CD4-positive, alpha-beta T cell treated with Interleukin-17A for 1 hour (primary cell): ENCODE measurements around the gene PVR.
"Not testable (repeated sequence)": the region's sequence is repeated elsewhere in the genome, so short reads cannot be mapped to it uniquely, and the experiment has no call there.

Experiments used
- DNase-seq: peaks from one replicate; pipeline ENCODE4 v3.0.0-alpha.2; 2020

The PVR gene

GRCh38 chr19:44620667-44621066 is 23.0 kb upstream of the PVR start:
- DNase-seq = no peak

GRCh38 chr19:44621367-44621766 is 22.3 kb upstream of the PVR start:
- DNase-seq = no peak

- no peak for DNase-seq
These were observed 20.6 kb upstream of the PVR start for GRCh38 chr19:44623080-44623479.

GRCh38 chr19:44623626-44624025 is 20.1 kb upstream of the PVR start:
- DNase-seq = no peak

- no peak for DNase-seq
These were observed 18.8 kb upstream of the PVR start for GRCh38 chr19:44624840-44625354.

- DNase-seq = not testable (repeated sequence)
These were observed 18.1 kb upstream of the PVR start for GRCh38 chr19:44625637-44626036.

- no peak for DNase-seq
These were observed 17.6 kb upstream of the PVR start for GRCh38 chr19:44626048-44626624.

GRCh38 chr19:44627631-44628030 is 16.1 kb upstream of the PVR start:
- no peak for DNase-seq

GRCh38 chr19:44628793-44629192 is 14.9 kb upstream of the PVR start:
- DNase-seq = no peak

GRCh38 chr19:44631611-44632010 is 12.1 kb upstream of the PVR start:
- DNase-seq = not testable (repeated sequence)

GRCh38 chr19:44634058-44634457 is 9.7 kb upstream of the PVR start:
- DNase-seq = not testable (repeated sequence)

GRCh38 chr19:44634785-44635184 is 8.9 kb upstream of the PVR start:
- DNase-seq = no peak

GRCh38 chr19:44635581-44636438 is 7.9 kb upstream of the PVR start:
- DNase-seq = no peak

GRCh38 chr19:44636439-44637389 is 7.0 kb upstream of the PVR start:
- DNase-seq = no peak

- DNase-seq = no peak
These were observed 6.3 kb upstream of the PVR start for GRCh38 chr19:44637390-44637764.

GRCh38 chr19:44640518-44640917 is 3.2 kb upstream of the PVR start:
- DNase-seq = no peak

- DNase-seq = no peak
These were observed 2.0 kb upstream of the PVR start for GRCh38 chr19:44641501-44642265.

GRCh38 chr19:44642377-44642776 is 1.3 kb upstream of the PVR start:
- no peak for DNase-seq

- no peak for DNase-seq
These were observed 799 bp downstream of the PVR start for GRCh38 chr19:44644402-44645016.

- DNase-seq = no peak
These were observed 1.8 kb downstream of the PVR start for GRCh38 chr19:44645407-44646048.

GRCh38 chr19:44646049-44646416 is 2.3 kb downstream of the PVR start:
- no peak for DNase-seq

GRCh38 chr19:44647144-44647543 is 3.4 kb downstream of the PVR start:
- DNase-seq = no peak
